GM18519 (cell line): ENCODE measurements around the gene INHBA.

Source experiments
- ATAC-seq: cut with Tn5 transposase; IDR thresholded peaks from one replicate; pipeline ENCODE4 v1.9.1; 2021; ENCODE audit warnings: mild to moderate bottlenecking, moderate library complexity; ENCODE audit not compliant: unreplicated experiment, low FRiP score

INHBA gene

GRCh38 chr7:41691286-41692190, 11.4 kb downstream of the INHBA start:
- ATAC-seq = no peak

GRCh38 chr7:41689815-41690214, 13.1 kb downstream of the INHBA start:
- no peak for ATAC-seq

- no peak for ATAC-seq
These were observed 14.0 kb downstream of the INHBA start for GRCh38 chr7:41688906-41689305.

- no peak for ATAC-seq
These were observed 14.8 kb downstream of the INHBA start for GRCh38 chr7:41688012-41688625.

GRCh38 chr7:41685684-41686083, 17.2 kb downstream of the INHBA start:
- no peak for ATAC-seq

- no peak for ATAC-seq
These were observed 20.5 kb downstream of the INHBA start for GRCh38 chr7:41682422-41682821.

- ATAC-seq = no peak
These were observed 23.3 kb downstream of the INHBA start for GRCh38 chr7:41679566-41679965.

- ATAC-seq = no peak
These were observed 28.3 kb downstream of the INHBA start for GRCh38 chr7:41674505-41675023.

GRCh38 chr7:41661596-41661995, 41.3 kb downstream of the INHBA start:
- no peak for ATAC-seq

- ATAC-seq = no peak
These were observed 43.4 kb downstream of the INHBA start for GRCh38 chr7:41659539-41659938.

- ATAC-seq = no peak
These were observed 46.5 kb downstream of the INHBA start for GRCh38 chr7:41656366-41656765.

- no peak for ATAC-seq
These were observed 47.5 kb downstream of the INHBA start for GRCh38 chr7:41655426-41655825.

GRCh38 chr7:41652267-41652666, 50.6 kb downstream of the INHBA start:
- no peak for ATAC-seq

GRCh38 chr7:41648501-41648900, 54.4 kb downstream of the INHBA start:
- no peak for ATAC-seq

- no peak for ATAC-seq
These were observed 59.3 kb downstream of the INHBA start for GRCh38 chr7:41643616-41644015.

GRCh38 chr7:41641665-41642014, 61.2 kb downstream of the INHBA start:
- no peak for ATAC-seq

- no peak for ATAC-seq
These were observed 61.8 kb downstream of the INHBA start for GRCh38 chr7:41641011-41641664.

- ATAC-seq = no peak
These were observed 62.4 kb downstream of the INHBA start for GRCh38 chr7:41640487-41640886.

- no peak for ATAC-seq
These were observed 65.8 kb downstream of the INHBA start for GRCh38 chr7:41637049-41637448.
